Measurements from ENCODE around the gene RNU7-1.

Gene RNU7-1

DNA sequence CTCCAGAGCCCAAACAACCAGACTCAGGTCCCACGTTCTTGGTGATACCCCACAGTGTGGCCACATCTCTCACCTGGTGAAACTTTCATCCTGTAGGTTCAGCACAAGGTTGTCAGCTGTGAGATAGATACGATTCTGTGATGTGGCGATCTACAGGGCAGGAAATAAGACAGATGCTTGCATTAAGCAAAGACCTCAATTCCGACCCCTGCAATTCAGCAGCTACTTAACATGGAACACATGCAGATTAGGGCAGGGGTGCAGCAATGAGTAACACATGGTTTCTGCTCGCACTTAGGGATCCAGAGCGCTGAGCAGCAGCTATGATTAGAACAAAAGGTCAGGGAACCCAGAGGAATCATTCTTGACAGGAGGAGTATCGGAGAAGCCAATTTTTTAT, 22.7 kb downstream of the RNU7-1 start:
- DNase-seq, result no peak

GRCh38 chr12:6967651-6968100, 24.1 kb downstream of the RNU7-1 start:
- DNase-seq, result no peak

DNA sequence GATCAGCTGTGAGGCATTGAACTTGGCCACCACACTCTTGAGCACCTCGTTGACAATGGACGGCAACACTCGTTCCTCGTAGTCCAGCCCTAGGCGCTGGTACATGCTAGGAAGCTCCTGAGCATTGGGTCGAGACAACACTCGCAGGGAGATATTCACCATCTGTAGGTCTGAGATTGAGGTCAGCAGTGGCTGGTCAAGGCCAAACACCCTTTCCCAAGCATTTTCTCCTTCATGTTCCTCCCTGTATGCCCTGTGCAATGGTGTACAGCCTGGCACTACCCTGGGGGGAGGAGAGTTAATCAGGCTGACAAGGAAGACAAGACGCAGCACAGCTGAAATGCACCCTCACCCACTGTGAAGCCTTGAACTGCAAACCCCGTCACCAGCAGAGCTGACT, 24.8 kb downstream of the RNU7-1 start:
- DNase-seq, result no peak

DNA sequence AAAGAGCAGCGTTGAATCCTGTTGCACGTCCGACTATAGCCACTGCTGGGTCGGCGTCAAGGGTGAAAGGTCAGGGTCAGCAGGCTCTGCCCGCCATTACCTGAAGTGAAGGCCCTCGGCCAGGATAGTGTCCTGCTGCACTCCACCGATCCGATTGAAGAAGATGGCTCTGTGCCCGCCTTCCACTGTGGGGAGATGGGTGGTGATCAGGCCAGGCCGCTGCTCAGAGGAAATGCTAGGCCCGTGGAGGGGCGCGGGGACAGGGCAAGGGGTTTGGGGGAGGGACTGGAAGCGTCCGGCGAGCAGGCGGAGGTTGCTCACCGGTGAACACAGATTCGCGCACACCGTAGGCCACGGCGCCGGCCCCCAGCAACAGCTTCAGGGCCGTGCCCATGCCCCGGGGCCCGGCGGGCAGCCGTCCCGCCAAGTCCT, 26.5 kb downstream of the RNU7-1 start:
- DNase-seq, result no peak

DNA sequence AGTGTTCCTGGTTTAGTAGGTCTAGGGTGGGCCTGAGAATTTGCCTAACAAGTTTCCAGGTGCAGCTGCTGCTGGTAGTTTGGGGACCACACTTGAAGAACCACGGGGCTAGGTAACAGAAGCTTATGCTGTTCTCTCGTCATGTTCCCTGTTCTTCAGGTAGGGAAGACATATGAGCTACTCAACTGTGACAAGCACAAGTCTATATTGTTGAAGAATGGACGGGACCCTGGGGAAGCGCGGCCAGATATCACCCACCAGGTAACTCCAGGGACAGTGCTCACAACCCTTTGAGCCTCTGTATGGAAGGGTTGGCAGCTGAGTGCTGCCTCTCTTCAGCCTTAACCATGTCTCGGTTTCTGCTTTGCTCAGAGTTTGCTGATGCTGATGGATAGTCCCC, 30.6 kb downstream of the RNU7-1 start:
- no peak for DNase-seq

DNA sequence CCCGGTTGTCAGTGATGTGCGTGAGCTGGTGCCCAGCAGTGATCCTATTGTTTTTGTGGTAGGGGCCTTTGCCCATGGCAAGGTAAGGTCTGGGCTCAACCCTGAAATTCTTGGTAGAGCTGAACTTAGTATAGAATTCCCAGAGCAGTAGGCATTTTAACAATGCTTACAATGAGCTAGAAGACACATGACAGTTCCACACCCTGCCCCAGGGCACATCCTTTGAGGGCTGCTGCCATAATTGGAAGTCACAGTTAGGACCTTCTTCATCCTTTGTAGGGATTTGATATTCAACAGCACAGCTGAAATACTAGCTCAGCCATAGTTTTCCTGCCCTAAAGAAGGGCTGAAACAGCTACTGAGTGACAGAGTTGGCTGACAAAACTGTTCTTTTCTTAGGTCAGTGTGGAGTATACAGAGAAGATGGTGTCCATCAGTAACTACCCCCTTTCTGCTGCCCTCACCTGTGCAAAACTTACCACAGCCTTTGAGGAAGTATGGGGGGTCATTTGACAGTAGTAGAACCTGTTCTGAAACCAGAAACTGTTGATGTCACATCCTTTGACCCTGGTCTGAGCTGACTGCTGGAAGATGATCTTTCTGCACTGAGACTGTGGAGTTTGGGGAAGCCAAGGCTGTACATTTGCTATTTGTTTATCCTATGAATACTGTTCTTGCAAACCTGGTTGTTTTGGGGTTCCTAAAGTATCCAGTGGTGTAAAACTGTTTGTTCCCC, 31.8 kb downstream of the RNU7-1 start:
- no peak for DNase-seq

DNA sequence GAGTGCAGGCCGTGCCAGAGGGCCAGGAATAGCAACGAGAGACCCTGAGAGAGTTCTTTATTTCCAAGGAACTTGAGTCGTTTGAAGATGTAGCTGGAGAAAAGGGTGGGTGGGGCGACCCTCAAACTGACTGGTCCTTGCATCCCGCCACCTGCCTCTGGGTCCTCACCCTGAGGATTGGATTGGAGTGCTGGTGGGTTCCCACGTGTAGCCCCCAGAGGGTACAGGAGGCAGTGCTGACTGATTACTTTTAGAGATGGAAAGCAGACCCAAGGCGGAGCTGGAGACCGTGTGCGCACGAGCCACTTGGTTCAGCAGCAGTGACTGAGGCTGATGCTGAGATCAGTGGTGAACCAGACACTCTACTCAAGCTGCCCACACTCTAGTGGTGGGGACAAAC, 34.0 kb downstream of the RNU7-1 start:
- no peak for DNase-seq

- DNase-seq, result no peak
Observed at GRCh38 chr12:6978188-6978587, 34.6 kb downstream of the RNU7-1 start.

GRCh38 chr12:6978611-6979011, 35.0 kb downstream of the RNU7-1 start:
- DNase-seq, result no peak

DNA sequence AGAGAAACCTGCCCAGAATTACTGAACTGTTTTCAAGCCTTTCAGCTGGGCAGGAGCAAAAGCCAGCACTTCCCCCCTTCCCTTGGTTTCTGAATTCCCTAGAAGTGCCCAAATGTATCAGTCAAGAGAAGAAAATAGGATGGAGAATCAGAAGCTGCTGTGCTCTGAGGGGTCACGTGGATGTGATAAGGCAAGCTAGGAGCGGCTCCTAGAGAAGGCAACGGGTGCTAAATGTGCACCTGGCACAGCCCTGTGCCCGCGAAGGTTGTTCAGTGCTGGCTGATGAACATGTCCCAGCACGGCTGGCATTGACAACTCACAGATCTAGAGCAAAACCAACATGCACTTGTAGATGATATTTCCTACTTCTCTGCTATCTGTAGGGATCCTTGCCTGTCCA, 35.4 kb downstream of the RNU7-1 start:
- DNase-seq, result no peak

- no peak for DNase-seq
Observed at GRCh38 chr12:6979453-6979852, 35.8 kb downstream of the RNU7-1 start.

DNA sequence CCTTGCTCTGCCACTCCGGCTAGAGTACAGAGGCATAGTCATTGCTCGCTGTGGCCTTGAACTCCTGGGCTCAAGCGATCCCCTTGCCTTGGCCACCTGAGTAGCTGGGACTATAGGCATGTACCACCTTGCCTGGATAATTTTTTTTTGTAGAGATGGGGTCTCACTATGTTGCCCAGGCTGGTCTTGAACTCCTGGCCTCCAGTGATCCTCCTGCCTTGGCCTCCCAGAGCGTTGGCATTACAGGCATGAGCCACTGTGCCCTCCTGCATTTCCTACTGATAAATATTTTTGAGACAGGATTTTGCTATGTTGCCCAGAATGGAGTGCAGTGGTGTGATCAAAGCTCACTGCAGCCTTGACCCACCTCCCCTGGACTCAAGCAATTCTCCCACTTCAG, 36.5 kb downstream of the RNU7-1 start:
- no peak for DNase-seq

DNA sequence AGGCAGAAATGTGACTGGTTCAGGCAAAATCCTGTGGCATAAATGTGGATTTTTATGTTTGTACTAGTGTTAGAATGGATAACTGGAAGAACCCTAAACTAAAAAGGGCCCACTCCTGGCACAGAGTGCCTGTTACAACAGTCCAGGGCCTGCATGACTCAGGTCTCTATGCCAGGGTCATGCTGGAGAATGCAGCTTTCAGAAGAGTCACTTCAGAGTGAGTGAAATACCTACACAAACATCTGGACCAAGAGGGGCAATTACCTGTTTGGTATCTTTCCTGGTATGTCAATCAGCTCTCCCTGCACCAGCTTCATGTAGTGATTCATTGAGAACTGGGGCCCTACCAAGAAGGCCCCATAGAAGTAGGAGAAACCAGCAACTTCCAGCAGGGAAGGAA, 37.1 kb downstream of the RNU7-1 start:
- no peak for DNase-seq

DNA sequence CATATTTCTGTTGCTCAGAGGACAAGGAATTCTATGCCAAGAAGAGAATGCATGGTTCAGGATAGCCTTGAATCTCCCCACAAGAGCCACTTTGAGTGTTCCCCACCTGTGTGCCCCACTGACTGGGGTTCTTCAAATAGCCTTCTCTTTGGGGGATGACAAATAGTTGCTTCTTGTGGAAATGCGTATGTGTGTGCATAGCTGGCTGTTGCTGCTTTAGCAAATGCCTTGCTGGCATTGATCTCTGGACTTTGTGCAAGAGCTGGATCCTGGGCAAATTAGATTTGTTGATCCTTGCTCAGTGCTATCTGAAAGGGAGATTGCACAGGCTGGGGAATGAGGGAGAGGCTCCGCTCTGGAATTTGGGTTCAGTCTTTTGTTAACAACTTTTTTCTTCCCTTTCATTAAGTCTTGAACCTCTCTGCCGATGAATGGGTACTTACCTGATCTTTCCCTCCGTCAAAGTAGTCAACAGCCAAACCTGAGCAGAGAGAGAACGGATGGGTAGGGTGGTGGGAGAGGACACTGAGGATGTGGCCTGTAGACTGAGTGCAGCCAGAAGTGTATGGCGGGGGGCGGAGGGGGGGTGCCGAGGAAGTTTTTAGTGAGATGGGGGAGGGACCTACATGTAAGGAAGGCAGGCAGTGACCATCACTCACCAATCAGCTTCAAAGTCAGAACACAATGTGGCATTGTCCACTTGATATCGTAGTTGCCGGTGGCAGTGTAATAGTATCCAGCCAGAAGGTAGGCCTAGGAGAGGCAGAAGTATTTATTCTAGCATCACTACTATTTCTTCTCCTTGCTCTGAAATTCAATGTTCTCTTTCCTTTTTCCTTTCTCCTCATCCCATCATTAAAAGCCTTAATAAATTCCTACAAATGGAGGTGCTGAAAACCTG, 37.8 kb downstream of the RNU7-1 start:
- DNase-seq, result no peak

- DNase-seq, result no peak
Observed at GRCh38 chr12:6982532-6982931, 38.9 kb downstream of the RNU7-1 start.

DNA sequence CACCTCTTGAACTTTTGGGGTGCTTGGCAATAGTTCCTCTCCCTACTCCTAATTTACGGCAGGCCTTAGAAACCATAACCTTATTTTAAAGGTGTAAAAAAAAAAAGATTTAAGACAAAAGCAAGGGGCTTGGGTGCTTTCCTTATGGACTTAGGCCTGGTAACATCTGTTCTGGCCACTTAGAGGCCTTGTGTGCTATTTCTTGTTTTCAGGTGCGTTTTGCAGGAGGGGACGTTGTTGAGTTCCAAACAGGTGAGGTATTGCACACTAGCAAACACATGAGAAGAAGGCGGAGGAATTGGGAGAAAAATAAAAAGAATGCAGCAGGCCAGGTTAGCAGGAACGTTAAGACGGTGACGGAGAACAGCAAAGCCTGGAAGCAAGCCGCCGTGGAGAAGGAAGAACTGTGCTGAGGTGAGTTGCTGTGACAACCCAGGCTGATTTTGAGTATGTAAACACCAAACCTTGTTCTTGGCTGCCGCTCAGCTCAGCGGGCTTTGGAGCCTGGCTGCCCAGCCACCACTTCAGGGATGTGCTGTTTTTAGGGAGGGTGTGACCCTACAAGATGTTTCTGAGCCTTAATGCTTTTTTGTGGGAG, 44.4 kb downstream of the RNU7-1 start:
- DNase-seq, result no peak
